ENCODE measurements around the gene FHOD3. TPM values are rescaled to one million over a fixed set of nuclear protein-coding genes. Genes with fewer than 3 reads are reported as not detected.

The FHOD3 gene
- total and polyA plus RNA-seq, 2 experiments from 2014 or later = 2.7 to 8.7 TPM

DNA sequence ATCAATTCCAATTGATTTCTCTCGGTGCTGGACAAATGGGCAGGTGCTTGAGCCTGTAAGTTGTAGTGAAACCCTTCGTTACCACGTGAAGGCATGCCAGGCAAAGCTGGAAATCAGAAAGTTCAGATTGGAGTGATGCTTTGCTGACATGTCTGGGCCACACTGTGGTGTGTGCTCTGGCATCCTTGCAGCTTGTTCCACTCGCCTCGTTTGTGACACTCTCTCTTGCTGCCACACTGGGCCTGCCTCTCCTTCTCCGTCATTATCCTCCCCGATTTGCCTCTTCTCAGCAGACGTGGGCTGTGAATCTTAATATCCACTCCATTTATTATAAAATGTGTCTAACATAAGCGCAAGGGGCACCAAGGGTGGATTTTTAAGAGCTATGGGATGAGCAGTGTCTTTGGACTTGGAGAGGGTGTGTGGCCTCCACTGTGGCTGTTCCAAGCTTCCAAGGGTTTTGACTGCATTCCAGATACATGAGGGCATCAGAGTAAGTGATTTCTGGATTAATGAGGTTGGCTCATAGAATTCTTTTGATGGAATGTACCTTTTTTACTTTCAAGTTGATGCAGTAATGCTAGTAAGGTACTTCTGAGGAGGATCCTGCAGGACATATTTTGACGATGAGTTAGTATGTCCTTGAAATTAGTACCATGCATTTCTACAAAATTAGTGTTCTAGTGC lies 292.5 kb downstream of the FHOD3 start:
- Mint-ChIP-seq H3K9me3 (no peaks in the 10 kb centered on the region), H3K36me3 (ENCODE audit: low read depth) (no peaks in the 10 kb centered on the region), H3K27ac (no peak overlapping the region), H3K4me3 (no peak overlapping the region), H3K27me3 (ENCODE audit: insufficient read depth, low read depth, poor library complexity) (peaks cover 12% of the 10 kb centered on the region), H3K4me1 (peaks cover 21% of the 10 kb centered on the region)
- Histone ChIP-seq H3F3A (replicated peaks; ENCODE audit: low read depth) (no peaks in the 10 kb centered on the region), H4K20me1 (replicated peaks; ENCODE audit: insufficient read depth) (no peaks in the 10 kb centered on the region), H3K4me3 (no peak overlapping the region), H3K79me2 (replicated peaks; ENCODE audit: insufficient read depth) (no peaks in the 10 kb centered on the region), H3K9me2 (ENCODE audit: insufficient read depth) (no peaks in the 10 kb centered on the region), H3K4me2 (no peak overlapping the region), H3K4me1 (ENCODE audit: insufficient read depth) (peaks cover 6% of the 10 kb centered on the region; the same call in 1 of the 2 replicates), H2AFZ (no peak overlapping the region), H3K27ac (ENCODE audit: low read depth) (no peak overlapping the region), H3K36me3 (ENCODE audit: insufficient read depth) (no peaks in the 10 kb centered on the region), H3K27me3 (ENCODE audit: insufficient read depth) (no peaks in the 10 kb centered on the region)
- TF ChIP-seq STAT1 (IDR thresholded peaks at IDR 0.05; ENCODE audit: unreplicated experiment) (no peak), NANOG (IDR thresholded peaks at IDR 0.05; ENCODE audit: borderline replicate concordance) (no peak), EZH2 (IDR thresholded peaks at IDR 0.05; ENCODE audit: low read depth, unreplicated experiment) (no peak), ZNF331 (CRISPR knock-in tag; IDR thresholded peaks at IDR 0.05; ENCODE audit: low read depth) (no peak), ZNF114 (CRISPR knock-in tag; IDR thresholded peaks at IDR 0.05) (no peak), CREB1 (CRISPR knock-in tag; IDR thresholded peaks at IDR 0.05; ENCODE audit: low read depth) (no peak)
- TF ChIP-seq, protein P1, sequence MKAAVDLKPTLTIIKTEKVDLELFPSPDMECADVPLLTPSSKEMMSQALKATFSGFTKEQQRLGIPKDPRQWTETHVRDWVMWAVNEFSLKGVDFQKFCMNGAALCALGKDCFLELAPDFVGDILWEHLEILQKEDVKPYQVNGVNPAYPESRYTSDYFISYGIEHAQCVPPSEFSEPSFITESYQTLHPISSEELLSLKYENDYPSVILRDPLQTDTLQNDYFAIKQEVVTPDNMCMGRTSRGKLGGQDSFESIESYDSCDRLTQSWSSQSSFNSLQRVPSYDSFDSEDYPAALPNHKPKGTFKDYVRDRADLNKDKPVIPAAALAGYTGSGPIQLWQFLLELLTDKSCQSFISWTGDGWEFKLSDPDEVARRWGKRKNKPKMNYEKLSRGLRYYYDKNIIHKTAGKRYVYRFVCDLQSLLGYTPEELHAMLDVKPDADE (IDR thresholded peaks at IDR 0.05) = no peak
- ATAC-seq (no peak), DNase-seq (ENCODE audit: low spot score) (no peak)

DNA sequence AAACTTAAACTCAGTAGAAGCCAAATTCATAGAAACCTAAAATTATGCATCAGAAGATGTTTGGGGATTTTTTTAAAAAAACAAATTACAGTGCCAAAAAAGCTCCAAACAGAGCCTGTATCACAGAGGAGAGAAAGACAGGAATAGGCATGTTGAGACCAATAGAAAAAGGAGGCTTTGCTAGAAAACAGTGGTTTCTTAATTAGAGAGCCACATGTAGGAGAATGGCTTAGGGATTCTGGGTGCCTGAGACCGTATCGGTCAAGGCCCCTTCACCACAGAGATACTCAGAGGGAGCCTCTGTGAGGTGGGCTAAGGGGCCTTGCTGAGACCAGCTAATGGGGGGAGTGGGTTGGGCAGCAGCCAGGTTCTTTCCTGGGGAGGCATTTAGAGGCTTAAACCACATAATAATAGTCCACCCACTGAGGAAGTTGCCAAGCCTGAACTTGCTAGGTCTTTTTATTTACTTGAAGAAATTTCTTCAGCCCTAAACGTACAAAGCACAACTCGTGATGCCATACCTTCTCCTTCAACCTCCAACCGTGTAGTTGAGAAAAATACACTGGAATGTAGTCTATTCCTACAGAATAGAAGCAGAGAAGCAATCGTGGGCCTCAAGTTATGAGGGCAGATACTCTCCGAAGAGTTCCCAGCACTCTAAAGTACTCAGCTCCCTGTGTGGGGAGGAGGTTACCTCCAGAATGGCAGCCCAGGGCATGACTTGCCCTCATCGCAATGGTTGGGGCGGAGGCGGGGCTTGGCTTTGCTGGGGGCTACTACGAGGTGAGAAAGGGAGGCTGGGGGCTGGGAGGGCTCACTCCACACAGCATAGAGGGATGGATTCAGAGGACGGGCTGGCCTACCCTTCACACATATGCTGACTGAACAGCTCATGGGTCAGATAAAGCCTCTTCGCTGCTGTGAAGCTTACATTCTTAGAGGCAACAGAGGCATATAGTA lies 293.4 kb downstream of the FHOD3 start:
- H4K20me1 ChIP-seq (replicated peaks; ENCODE audit: insufficient read depth) = no peaks in the 10 kb centered on the region
- H3K4me3 ChIP-seq = no peak overlapping the region
- ATAC-seq = no peak
- Mint-ChIP-seq H3K4me3 (no peak overlapping the region), H3K4me1 (peaks cover 13% of the 10 kb centered on the region), H3K27ac (no peak overlapping the region; the same call in 1 of the 2 replicates), H3K36me3 (ENCODE audit: low read depth) (no peaks in the 10 kb centered on the region), H3K27me3 (ENCODE audit: insufficient read depth, low read depth, poor library complexity) (peaks cover 14% of the 10 kb centered on the region), H3K9me3 (no peaks in the 10 kb centered on the region)
- H3K36me3 ChIP-seq (ENCODE audit: insufficient read depth) = no peaks in the 10 kb centered on the region
- H3K4me2 ChIP-seq = no peak overlapping the region
- TF ChIP-seq JUNB (IDR thresholded peaks at IDR 0.05; ENCODE audit: unreplicated experiment) (no peak), STAT1 (IDR thresholded peaks at IDR 0.05; ENCODE audit: unreplicated experiment) (no peak), EZH2 (IDR thresholded peaks at IDR 0.05; ENCODE audit: low read depth, unreplicated experiment) (no peak), ZNF331 (CRISPR knock-in tag; IDR thresholded peaks at IDR 0.05; ENCODE audit: low read depth) (no peak), EZH2phosphoT487 (IDR thresholded peaks at IDR 0.05; ENCODE audit: unreplicated experiment) (no peak)
- no peaks in the 10 kb centered on the region for H3F3A ChIP-seq (replicated peaks; ENCODE audit: low read depth)
- no peaks in the 10 kb centered on the region for H3K79me2 ChIP-seq (replicated peaks; ENCODE audit: insufficient read depth)
- no peak overlapping the region for H3K27ac ChIP-seq (ENCODE audit: low read depth)
- peaks cover 6% of the 10 kb centered on the region; the same call in 1 of the 2 replicates for H3K4me1 ChIP-seq (ENCODE audit: insufficient read depth)
- H2AFZ ChIP-seq = no peak overlapping the region
- DNase-seq (ENCODE audit: low spot score) = no peak
- no peaks in the 10 kb centered on the region for H3K27me3 ChIP-seq (ENCODE audit: insufficient read depth)
- no peaks in the 10 kb centered on the region for H3K9me2 ChIP-seq (ENCODE audit: insufficient read depth)
